HFF-Myc (cell line): Measurements from ENCODE around the gene HTR5A.
A peak's percentile ranks its signal among the peaks of the same experiment; 100 is the strongest.

Experiments used
- DNase-seq: peaks from one replicate; pipeline ENCODE4 v3.0.0-alpha.2; 2011; ENCODE audit warnings: low read depth; ENCODE audit errors: extremely low read depth
- H3K4me3 ChIP-seq: replicated peaks from 2 replicates; pipeline ENCODE4 v1.5.1; 2011; ENCODE audit warnings: low read depth, mild to moderate bottlenecking, control low read depth, low read length
- TF ChIP-seq, protein P1 (sequence below): IDR thresholded peaks from 2 replicates; pipeline ENCODE4 v1.5.1; 2012; ENCODE audit warnings: mild to moderate bottlenecking, low read depth, low read length, control low read depth; ENCODE audit errors: missing control alignments

The HTR5A gene

DNA sequence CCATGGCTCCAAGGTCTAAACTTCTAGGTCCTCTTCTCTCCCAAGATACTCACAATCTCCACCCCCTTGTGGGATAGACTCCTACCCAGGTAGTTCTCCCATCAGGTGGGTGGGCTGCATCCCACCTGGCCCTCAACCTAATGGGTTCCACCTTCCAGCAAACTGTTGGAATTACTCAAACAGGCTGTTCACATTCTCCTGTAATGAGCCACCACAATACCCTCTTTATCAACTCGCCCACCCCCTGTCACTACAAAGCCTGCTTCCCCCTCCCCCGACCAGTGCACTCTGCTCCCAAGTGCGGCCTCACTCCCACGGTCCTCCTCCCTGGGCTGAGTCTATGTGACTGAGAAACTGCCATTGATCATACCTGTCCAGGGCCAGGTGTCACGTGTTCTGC lies 10.4 kb upstream of the HTR5A start:
- no peak for DNase-seq
- H3K4me3 ChIP-seq = no peak overlapping the region
- TF ChIP-seq, protein P1, sequence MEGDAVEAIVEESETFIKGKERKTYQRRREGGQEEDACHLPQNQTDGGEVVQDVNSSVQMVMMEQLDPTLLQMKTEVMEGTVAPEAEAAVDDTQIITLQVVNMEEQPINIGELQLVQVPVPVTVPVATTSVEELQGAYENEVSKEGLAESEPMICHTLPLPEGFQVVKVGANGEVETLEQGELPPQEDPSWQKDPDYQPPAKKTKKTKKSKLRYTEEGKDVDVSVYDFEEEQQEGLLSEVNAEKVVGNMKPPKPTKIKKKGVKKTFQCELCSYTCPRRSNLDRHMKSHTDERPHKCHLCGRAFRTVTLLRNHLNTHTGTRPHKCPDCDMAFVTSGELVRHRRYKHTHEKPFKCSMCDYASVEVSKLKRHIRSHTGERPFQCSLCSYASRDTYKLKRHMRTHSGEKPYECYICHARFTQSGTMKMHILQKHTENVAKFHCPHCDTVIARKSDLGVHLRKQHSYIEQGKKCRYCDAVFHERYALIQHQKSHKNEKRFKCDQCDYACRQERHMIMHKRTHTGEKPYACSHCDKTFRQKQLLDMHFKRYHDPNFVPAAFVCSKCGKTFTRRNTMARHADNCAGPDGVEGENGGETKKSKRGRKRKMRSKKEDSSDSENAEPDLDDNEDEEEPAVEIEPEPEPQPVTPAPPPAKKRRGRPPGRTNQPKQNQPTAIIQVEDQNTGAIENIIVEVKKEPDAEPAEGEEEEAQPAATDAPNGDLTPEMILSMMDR = no peak

GRCh38 chr7:155062411-155062810 lies 7.7 kb upstream of the HTR5A start:
- TF ChIP-seq, protein P1 = no peak
- no peak for DNase-seq
- H3K4me3 ChIP-seq = no peak overlapping the region

DNA sequence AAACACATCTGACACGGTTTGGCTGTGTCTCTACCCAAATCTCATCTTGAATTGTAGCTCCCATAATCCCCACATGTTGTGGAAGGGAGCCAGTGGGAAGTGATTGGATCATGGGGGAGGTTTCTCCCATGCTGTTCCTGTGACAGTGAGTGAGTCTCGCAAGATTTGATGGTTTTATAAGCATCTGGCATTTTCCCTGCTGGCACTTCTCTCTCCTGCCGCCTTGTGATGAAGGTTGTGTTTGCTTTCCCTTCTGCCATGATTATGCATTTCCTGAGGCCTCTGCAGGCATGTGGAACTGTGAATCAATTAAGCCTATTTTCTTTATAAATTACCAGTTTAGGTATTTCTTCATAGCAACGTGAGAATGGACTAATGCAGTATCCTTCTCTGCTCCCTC lies 5.9 kb upstream of the HTR5A start:
- DNase-seq = no peak
- H3K4me3 ChIP-seq = no peak overlapping the region
- TF ChIP-seq, protein P1 = no peak

GRCh38 chr7:155066417-155066950 lies 3.6 kb upstream of the HTR5A start:
- TF ChIP-seq, protein P1 = no peak
- H3K4me3 ChIP-seq = no peak overlapping the region
- DNase-seq = peak; percentile 12

- TF ChIP-seq, protein P1 = no peak
- H3K4me3 ChIP-seq = no peak overlapping the region
- no peak for DNase-seq
Observed at GRCh38 chr7:155071121-155071651, 1.1 kb downstream of the HTR5A start.

- DNase-seq = no peak
- no peak overlapping the region for H3K4me3 ChIP-seq
- TF ChIP-seq, protein P1 = no peak
Observed at GRCh38 chr7:155071916-155072571, 1.9 kb downstream of the HTR5A start.

DNA sequence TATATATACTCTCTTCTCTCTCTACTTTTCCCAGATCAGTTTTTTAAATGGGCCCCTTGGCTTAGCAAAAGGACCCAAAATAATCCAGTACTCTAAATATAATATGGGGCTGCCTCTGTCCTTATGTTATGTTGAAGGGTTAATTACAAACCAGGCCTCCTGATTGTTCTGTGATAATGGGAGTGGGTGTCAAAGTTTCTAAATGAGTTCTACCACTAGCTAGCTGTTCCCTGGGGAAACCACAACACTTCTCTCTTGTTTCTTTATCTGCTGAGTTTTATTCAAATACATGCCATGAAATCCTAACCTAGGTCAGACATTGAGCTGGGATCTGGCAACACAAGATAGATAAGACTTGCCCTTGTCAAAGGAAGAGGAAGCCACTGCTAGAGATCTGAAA lies 3.8 kb downstream of the HTR5A start:
- DNase-seq = no peak
- no peak overlapping the region for H3K4me3 ChIP-seq
- TF ChIP-seq, protein P1 = no peak
